T-helper 2 cell (primary cell): Measurements from ENCODE around the gene CLDN34.

ENCODE experiments used
- DNase-seq, 5 experiments: peaks; one replicate each; pipeline versions ENCODE4 v3.0.0 to v3.0.0-alpha.2; 2012 to 2022

Gene CLDN34

DNA sequence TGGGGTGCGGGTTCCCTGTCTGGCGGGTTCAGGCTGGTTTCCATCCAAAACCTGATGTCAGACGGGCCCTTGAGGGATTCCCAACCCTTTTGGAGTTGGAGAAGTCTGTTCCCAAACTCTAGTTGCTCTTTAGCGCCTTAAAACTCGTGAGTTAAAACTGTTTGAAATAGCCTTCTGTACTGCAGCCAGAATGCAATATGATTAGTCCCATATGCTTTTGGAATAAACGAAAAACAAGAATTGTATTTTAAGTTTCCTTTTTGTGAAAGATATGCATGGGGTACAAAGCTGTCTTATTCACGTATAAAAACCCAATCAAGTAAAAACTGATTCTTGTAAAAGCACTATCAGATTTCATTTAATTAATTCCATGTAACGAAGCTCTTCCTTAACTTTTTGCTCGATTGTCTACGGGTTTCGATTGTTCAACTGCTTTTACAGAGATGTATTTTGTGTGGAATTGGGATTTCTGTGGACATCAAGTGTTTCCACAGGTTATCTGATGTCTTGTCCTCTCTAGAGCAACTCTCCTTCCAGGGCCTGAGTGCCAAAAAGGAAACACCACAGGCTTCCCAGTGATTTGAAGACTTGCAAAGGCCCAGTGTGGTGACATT is 49.5 kb downstream of the CLDN34 start:
- no peak for DNase-seq

DNA sequence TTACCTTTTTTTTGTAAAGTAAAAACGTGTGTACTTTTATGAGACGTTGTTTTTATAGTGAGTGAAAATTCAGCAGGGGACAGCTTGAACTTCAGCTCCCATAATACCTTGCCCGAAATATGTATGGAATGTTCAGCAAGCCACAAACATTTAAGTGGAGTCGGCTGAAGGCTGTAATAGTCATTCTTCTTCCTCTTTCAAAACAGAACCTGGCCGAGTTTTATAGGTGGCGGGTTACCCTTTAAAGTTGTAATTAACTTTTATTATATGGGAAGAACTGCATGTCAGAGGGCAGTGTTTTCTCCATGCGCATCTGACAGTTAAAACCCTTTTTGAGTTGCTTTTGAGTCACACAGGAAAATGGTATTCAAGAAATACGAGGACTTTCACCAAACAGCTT is 50.7 kb downstream of the CLDN34 start:
- DNase-seq = no peak
